Spinal cord (tissue), 10 donors: Measurements from ENCODE around the gene ADARB1. TPM values are rescaled to one million over a fixed set of nuclear protein-coding genes. Genes with fewer than 3 reads are reported as not detected.

Experiments used
- DNase-seq, 6 donors: peaks; one replicate each; pipeline versions ENCODE4 v3.0.0 to v3.0.0-alpha.2; 2013 to 2015; ENCODE audit warnings: low spot score in 6 of 6, low read depth in 4 of 6
- H3K27ac ChIP-seq: one replicate; pipeline ENCODE4 v1.5.1; 2013; ENCODE audit warnings: low read depth, low read length, control low read depth
- H3K27me3 ChIP-seq: one replicate; pipeline ENCODE4 v1.6.1; 2013; ENCODE audit warnings: low read length; ENCODE audit not compliant: control insufficient read depth, insufficient read depth
- H3K36me3 ChIP-seq: one replicate; pipeline ENCODE4 v1.6.1; 2013; ENCODE audit warnings: low read length; ENCODE audit not compliant: control insufficient read depth, insufficient read depth
- H3K4me1 ChIP-seq: one replicate; pipeline ENCODE4 v1.6.1; 2013; ENCODE audit warnings: low read length; ENCODE audit not compliant: control insufficient read depth, insufficient read depth
- H3K4me3 ChIP-seq: one replicate; pipeline ENCODE4 v1.5.1; 2013; ENCODE audit warnings: low read depth, low read length, control low read depth
- H3K9me3 ChIP-seq: one replicate; pipeline ENCODE4 v1.6.1; 2013; ENCODE audit warnings: low read length; ENCODE audit not compliant: control insufficient read depth, insufficient read depth
- WGBS: methylation state at CpG from one replicate; pipeline ENCODE4 v1.1.5; 2013; ENCODE audit warnings: missing lambda C conversion rate; ENCODE audit not compliant: insufficient coverage; 5-methylcytosine and 5-hydroxymethylcytosine counted together
- polyA plus RNA-seq, 2 donors: library from polyadenylated mRNA; unstranded; fragments of 120-200 nt; gene quantifications; one replicate each; pipeline ENCODE4 v1.2.1, GENCODE V29; 2013; ENCODE audit not compliant: insufficient read length in 2 of 2
- total RNA-seq, 2 donors: library from RNA; depleted of rRNA in 1 of 2; stranded (reverse); fragments of 120-200 nt in 1 of 2; fragments of >200 nt in 1 of 2; gene quantifications; one replicate each; pipeline versions ENCODE4 v1.2.3 to v1.2.4, GENCODE V29; 2013 to 2014
- donor health status: healthy.

The ADARB1 gene
- total and polyA plus RNA-seq, 4 donors = 18.2 to 39.4 (median 28.8) TPM

GRCh38 chr21:45030682-45031570 is 43.5 kb upstream of the ADARB1 start:
- Histone ChIP-seq H3K27me3 (peaks cover 4% of the 10 kb centered on the region), H3K4me3 (no peak overlapping the region), H3K9me3 (no peaks in the 10 kb centered on the region), H3K27ac (no peak overlapping the region), H3K4me1 (peaks cover 55% of the 10 kb centered on the region), H3K36me3 (no peaks in the 10 kb centered on the region)
- DNase-seq = no peak
- WGBS = 70% methylated on average over 18 of the region's 23 CpGs

GRCh38 chr21:45031571-45032191 is 42.7 kb upstream of the ADARB1 start:
- WGBS = 41% methylated on average over 9 of the region's 23 CpGs
- Histone ChIP-seq H3K27me3 (peaks cover 4% of the 10 kb centered on the region), H3K27ac (no peak overlapping the region), H3K36me3 (no peaks in the 10 kb centered on the region), H3K4me3 (no peak overlapping the region), H3K9me3 (peaks cover 2% of the 10 kb centered on the region), H3K4me1 (peaks cover 52% of the 10 kb centered on the region)
- DNase-seq = no peak

- DNase-seq = no peak
- H3K27me3 ChIP-seq = peaks cover 4% of the 10 kb centered on the region
- H3K36me3 ChIP-seq = no peaks in the 10 kb centered on the region
- no peak overlapping the region for H3K27ac ChIP-seq
- whole genome bisulfite sequencing = 89% methylated on average over 21 of the region's 21 CpGs
- peaks cover 4% of the 10 kb centered on the region for H3K9me3 ChIP-seq
- H3K4me3 ChIP-seq = no peak overlapping the region
- H3K4me1 ChIP-seq = peaks cover 52% of the 10 kb centered on the region
Measured at GRCh38 chr21:45032332-45032731, 42.0 kb upstream of the ADARB1 start.

- peaks cover 4% of the 10 kb centered on the region for H3K27me3 ChIP-seq
- no peak overlapping the region for H3K27ac ChIP-seq
- peaks cover 4% of the 10 kb centered on the region for H3K9me3 ChIP-seq
- DNase-seq = no peak
- H3K4me1 ChIP-seq = peaks cover 52% of the 10 kb centered on the region
- no peaks in the 10 kb centered on the region for H3K36me3 ChIP-seq
- no peak overlapping the region for H3K4me3 ChIP-seq
- 51% methylated on average over 34 of the region's 35 CpGs for WGBS
Measured at GRCh38 chr21:45032977-45033710, 41.2 kb upstream of the ADARB1 start.

GRCh38 chr21:45033791-45034555 is 40.4 kb upstream of the ADARB1 start:
- peaks cover 4% of the 10 kb centered on the region for H3K9me3 ChIP-seq
- peaks cover 4% of the 10 kb centered on the region for H3K27me3 ChIP-seq
- H3K4me1 ChIP-seq = peaks cover 52% of the 10 kb centered on the region
- no peak overlapping the region for H3K27ac ChIP-seq
- WGBS = 80% methylated on average over 21 of the region's 21 CpGs
- no peak for DNase-seq
- H3K36me3 ChIP-seq = no peaks in the 10 kb centered on the region
- no peak overlapping the region for H3K4me3 ChIP-seq

GRCh38 chr21:45034556-45035476 is 39.6 kb upstream of the ADARB1 start:
- peaks cover 4% of the 10 kb centered on the region for H3K9me3 ChIP-seq
- 95% methylated on average over 22 of the region's 23 CpGs for WGBS
- no peak overlapping the region for H3K27ac ChIP-seq
- peaks cover 4% of the 10 kb centered on the region for H3K27me3 ChIP-seq
- no peaks in the 10 kb centered on the region for H3K36me3 ChIP-seq
- H3K4me3 ChIP-seq = no peak overlapping the region
- peaks cover 44% of the 10 kb centered on the region for H3K4me1 ChIP-seq
- no peak for DNase-seq

GRCh38 chr21:45035477-45035848 is 38.9 kb upstream of the ADARB1 start:
- Histone ChIP-seq H3K4me1 (peaks cover 38% of the 10 kb centered on the region), H3K27ac (no peak overlapping the region), H3K4me3 (no peak overlapping the region), H3K36me3 (no peaks in the 10 kb centered on the region), H3K27me3 (peaks cover 4% of the 10 kb centered on the region), H3K9me3 (peaks cover 4% of the 10 kb centered on the region)
- WGBS = 87% methylated on average over 7 of the region's 8 CpGs
- no peak for DNase-seq

- Histone ChIP-seq H3K9me3 (peaks cover 4% of the 10 kb centered on the region), H3K27me3 (peaks cover 2% of the 10 kb centered on the region), H3K4me3 (no peak overlapping the region), H3K27ac (no peak overlapping the region), H3K36me3 (no peaks in the 10 kb centered on the region), H3K4me1 (peaks cover 32% of the 10 kb centered on the region)
- 100% methylated on average over 1 of the region's 1 CpG for WGBS
- no peak for DNase-seq
Measured at GRCh38 chr21:45036630-45037029, 37.8 kb upstream of the ADARB1 start.
